Measurements from ENCODE around the gene PRPF4.

DNA sequence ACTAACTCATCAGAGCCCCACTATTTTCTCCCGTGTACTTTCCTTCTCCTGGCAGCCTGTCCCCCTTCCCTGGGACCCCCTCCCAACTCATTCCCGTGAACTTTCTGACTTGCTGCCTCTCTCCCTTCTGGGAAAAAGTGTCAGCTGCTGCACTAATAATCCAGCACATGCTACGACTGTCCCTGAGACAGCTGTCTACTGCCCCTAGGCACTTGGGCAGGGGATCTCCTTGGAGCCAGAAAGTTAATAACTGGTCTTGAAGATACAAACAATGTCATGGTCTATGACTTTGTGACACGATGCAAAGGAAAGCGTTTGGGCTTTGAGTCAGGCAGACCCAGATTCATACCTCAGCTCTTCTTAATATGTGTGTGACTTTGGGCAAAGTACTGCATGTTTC lies 37.8 kb downstream of the PRPF4 start:
- TF ChIP-seq, protein P1, sequence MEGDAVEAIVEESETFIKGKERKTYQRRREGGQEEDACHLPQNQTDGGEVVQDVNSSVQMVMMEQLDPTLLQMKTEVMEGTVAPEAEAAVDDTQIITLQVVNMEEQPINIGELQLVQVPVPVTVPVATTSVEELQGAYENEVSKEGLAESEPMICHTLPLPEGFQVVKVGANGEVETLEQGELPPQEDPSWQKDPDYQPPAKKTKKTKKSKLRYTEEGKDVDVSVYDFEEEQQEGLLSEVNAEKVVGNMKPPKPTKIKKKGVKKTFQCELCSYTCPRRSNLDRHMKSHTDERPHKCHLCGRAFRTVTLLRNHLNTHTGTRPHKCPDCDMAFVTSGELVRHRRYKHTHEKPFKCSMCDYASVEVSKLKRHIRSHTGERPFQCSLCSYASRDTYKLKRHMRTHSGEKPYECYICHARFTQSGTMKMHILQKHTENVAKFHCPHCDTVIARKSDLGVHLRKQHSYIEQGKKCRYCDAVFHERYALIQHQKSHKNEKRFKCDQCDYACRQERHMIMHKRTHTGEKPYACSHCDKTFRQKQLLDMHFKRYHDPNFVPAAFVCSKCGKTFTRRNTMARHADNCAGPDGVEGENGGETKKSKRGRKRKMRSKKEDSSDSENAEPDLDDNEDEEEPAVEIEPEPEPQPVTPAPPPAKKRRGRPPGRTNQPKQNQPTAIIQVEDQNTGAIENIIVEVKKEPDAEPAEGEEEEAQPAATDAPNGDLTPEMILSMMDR (IDR thresholded peaks at IDR 0.05) = no peak
- TF ChIP-seq POLR2A (IDR thresholded peaks at IDR 0.05) = no peak
